ENCODE results near the gene ZDHHC12.

The ZDHHC12 gene

DNA sequence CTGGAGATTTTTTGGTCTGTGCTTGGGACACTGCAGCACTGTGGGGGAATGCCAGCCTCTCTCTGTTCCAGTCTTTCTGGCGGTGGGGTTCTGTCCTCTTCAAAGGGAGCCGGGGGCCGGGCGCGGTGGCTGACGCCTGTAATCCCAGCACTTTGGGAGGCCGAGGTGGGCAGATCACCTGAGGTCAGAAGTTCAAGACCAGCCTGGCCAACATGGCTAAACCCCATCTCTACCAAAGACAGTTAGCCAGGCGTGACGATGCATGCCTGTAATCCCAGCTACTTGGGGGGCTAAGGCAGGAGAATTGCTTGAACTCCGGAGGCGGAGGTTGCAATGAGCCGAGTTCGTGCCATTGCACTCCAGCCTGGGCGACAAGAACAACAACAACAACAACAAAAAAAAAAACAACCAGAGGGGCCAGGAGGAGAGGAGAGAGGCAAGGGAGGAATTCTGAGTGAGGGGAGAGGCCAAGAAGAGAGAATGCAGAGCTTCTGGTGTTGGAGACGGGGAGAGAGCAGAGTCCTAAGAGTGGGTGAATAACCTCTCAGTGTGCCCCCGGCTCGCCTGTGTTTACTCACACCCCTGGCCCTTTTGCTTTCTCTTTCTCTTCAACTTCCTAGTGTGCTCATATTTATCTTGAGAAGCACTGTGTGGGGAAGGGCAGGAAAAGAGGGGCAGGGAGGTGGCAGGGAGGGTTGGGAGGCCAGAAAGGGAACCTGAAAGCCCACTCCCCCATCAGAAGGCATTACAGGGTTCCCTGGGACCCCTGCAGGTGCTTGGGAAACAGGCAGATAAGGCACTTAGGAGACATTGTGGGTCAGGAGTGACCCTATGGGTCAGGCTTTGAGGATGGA lies 38.1 kb downstream of the ZDHHC12 start:
- DNase-seq: peak; percentile 64

GRCh38 chr9:128684325-128685199 lies 39.4 kb downstream of the ZDHHC12 start:
- DNase-seq: peak; percentile 91

DNA sequence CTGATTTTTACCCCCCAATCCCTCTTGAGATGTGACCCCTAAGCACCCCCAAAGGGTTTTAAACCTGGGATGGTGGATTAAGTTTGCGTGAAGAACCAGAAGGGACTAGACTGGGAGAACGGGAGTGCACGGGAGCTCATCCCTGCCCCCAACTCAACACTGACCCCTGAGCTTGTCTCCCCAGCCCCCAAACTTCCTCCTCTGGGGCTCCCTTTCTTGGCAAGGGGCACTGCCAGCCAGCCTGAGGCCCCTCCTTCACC lies 39.9 kb downstream of the ZDHHC12 start:
- DNase-seq: no peak

GRCh38 chr9:128683340-128684064 lies 40.4 kb downstream of the ZDHHC12 start:
- DNase-seq: peak; percentile 71

GRCh38 chr9:128677794-128678193 lies 46.1 kb downstream of the ZDHHC12 start:
- DNase-seq: no peak

- no peak for DNase-seq
Observed at GRCh38 chr9:128675382-128675781, 48.5 kb downstream of the ZDHHC12 start.

Data from activated CD4-positive, alpha-beta T cell treated with anti-CD3 and anti-CD28 coated beads, Interleukin-10, Interleukin-2, amounts not matched to agents 100 ng/mL and 50 ng/mL, durations not matched to agents 16 hours and 8 hours (primary cell).